Stimulated activated CD8-positive, alpha-beta memory T cell treated with anti-CD3 and anti-CD28 coated beads, Interleukin-4, amount 100 ng/mL, for 48 hours (primary cell): ENCODE measurements around the gene PREP.
"Not testable (repeated sequence)": the region's sequence is repeated elsewhere in the genome, so short reads cannot be mapped to it uniquely, and the experiment has no call there.

Experiments
- DNase-seq: peaks from one replicate; pipeline ENCODE4 v3.0.0-alpha.2; 2020

The PREP gene

GRCh38 chr6:105259913-105260889 lies 142.7 kb downstream of the PREP start:
- no peak for DNase-seq

GRCh38 chr6:105258816-105259215 lies 144.1 kb downstream of the PREP start:
- DNase-seq = no peak

GRCh38 chr6:105257340-105257739 lies 145.5 kb downstream of the PREP start:
- DNase-seq = no peak

- DNase-seq = no peak
Measured at GRCh38 chr6:105256619-105257018, 146.3 kb downstream of the PREP start.

- DNase-seq = no peak
Measured at GRCh38 chr6:105253787-105254186, 149.1 kb downstream of the PREP start.

- DNase-seq = no peak
Measured at GRCh38 chr6:105251689-105252088, 151.2 kb downstream of the PREP start.

GRCh38 chr6:105250533-105250932 lies 152.3 kb downstream of the PREP start:
- no peak for DNase-seq

- DNase-seq = no peak
Measured at GRCh38 chr6:105243487-105243886, 159.4 kb downstream of the PREP start.

GRCh38 chr6:105235155-105235554 lies 167.7 kb downstream of the PREP start:
- no peak for DNase-seq

- not testable (repeated sequence) for DNase-seq
Measured at GRCh38 chr6:105231771-105232170, 171.1 kb downstream of the PREP start.
